Fibroblast of pulmonary artery (primary cell): ENCODE data around the gene IFNL2.
"Not testable (repeated sequence)": the region's sequence is repeated elsewhere in the genome, so short reads cannot be mapped to it uniquely, and the experiment has no call there.

ENCODE experiments used
- DNase-seq: peaks from one replicate; pipeline ENCODE4 v3.0.0-alpha.2; 2010; ENCODE audit warnings: low read depth
- H3K4me3 ChIP-seq: replicated peaks from 2 replicates; pipeline ENCODE4 v1.5.1; 2011; ENCODE audit warnings: low read depth, mild to moderate bottlenecking, control low read depth, low read length, moderate library complexity
- TF ChIP-seq, protein P1 (sequence below): IDR thresholded peaks from 2 replicates; pipeline ENCODE4 v1.5.1; 2011; ENCODE audit warnings: mild to moderate bottlenecking, control low read depth, low read length, inconsistent platforms; ENCODE audit errors: missing control alignments

Gene IFNL2

DNA sequence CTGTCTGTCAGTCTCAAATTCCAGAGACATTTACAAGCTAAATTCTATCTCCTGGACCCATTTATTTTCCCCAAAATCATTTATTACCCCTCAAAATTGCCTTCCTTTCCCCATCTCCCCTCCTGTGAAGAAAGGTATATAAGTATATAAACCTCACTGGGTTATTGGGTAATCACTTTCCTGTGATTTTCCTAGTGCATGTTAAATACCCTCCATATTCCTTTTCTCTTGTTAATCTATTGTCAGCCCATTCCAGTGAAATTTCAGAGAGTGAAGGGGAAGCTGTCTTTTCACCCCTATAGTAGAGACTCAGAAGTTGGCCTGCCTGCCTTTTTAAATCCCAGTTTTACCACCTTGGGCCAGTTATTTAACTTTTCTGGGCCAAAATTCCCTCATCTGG, 37.9 kb downstream of the IFNL2 start:
- no peak for DNase-seq
- no peak overlapping the region for H3K4me3 ChIP-seq
- TF ChIP-seq, protein P1, sequence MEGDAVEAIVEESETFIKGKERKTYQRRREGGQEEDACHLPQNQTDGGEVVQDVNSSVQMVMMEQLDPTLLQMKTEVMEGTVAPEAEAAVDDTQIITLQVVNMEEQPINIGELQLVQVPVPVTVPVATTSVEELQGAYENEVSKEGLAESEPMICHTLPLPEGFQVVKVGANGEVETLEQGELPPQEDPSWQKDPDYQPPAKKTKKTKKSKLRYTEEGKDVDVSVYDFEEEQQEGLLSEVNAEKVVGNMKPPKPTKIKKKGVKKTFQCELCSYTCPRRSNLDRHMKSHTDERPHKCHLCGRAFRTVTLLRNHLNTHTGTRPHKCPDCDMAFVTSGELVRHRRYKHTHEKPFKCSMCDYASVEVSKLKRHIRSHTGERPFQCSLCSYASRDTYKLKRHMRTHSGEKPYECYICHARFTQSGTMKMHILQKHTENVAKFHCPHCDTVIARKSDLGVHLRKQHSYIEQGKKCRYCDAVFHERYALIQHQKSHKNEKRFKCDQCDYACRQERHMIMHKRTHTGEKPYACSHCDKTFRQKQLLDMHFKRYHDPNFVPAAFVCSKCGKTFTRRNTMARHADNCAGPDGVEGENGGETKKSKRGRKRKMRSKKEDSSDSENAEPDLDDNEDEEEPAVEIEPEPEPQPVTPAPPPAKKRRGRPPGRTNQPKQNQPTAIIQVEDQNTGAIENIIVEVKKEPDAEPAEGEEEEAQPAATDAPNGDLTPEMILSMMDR = no peak

DNA sequence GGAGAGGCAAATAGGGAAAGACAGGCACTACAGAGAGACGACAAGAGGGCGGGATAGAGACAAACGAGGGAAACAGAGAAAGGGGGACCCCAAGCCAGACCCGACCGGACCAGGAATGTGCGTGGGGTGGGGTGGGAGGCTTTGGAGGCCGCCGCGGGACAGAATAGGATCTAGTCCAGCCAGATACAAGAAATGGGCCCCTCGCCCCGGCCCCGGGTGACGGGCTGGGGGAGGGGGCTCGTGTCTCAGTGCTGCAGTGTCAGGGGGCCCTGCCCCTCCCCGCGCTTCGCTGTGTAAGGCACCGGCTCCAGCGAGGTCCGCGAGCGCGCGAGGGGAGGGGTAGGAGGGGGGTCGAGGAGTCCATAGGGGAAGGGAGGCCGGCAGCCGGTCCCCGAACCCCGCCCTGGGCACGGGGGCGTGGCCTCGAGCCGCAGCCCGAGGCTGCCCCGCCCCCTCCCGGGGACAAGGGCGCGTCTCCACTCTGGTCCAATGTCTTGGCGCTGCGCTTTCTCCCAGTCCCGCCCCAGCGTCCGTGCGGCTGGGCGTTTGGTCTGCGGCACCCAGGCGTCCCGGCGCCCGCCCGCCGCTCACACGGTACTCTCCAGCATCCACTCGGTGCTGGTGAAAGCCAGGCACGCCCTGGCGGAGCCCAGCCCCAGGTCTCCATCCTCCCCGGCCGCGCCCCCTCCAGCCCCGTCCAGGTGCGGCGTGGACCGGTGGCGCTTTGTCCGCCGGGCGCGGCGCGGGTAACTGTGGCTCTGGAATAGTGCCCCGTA, 39.0 kb downstream of the IFNL2 start:
- no peak overlapping the region for H3K4me3 ChIP-seq
- DNase-seq = no peak
- TF ChIP-seq, protein P1 = no peak

DNA sequence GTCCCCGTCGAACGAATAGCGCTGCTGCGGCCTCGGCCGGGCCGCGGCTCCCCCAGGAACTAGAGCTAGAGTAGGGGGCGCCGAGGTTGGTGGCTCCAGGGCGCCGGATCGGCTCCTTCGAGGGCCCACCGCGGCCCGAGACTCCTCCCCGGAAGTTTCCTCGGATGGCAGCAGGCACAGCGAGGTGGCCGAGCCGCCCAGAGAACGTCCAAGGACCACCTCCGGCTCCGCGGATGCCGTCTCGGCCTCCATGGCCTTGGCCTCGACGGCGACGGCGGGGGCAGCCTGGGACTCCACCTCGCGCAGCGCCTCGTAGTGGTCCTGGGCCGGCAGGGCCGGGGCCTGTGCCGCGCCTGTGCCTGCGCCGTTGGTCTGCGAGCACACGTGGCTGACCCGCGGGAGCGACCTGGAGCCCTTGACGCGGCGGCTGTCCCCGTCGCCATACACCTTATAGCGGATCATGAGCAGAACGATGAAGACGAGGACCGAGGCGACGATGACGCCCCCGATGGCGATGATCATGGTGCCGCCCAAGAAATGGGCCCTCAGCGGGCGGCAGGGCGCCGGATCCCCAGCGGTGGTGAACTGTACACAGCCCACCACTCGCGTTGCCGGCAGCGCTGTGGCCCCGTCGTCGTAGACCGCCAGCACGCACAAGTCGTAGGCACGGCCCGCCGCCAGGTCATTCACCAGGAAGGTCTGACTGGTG, 39.8 kb downstream of the IFNL2 start:
- H3K4me3 ChIP-seq = no peak overlapping the region
- no peak for DNase-seq
- TF ChIP-seq, protein P1 = no peak

DNA sequence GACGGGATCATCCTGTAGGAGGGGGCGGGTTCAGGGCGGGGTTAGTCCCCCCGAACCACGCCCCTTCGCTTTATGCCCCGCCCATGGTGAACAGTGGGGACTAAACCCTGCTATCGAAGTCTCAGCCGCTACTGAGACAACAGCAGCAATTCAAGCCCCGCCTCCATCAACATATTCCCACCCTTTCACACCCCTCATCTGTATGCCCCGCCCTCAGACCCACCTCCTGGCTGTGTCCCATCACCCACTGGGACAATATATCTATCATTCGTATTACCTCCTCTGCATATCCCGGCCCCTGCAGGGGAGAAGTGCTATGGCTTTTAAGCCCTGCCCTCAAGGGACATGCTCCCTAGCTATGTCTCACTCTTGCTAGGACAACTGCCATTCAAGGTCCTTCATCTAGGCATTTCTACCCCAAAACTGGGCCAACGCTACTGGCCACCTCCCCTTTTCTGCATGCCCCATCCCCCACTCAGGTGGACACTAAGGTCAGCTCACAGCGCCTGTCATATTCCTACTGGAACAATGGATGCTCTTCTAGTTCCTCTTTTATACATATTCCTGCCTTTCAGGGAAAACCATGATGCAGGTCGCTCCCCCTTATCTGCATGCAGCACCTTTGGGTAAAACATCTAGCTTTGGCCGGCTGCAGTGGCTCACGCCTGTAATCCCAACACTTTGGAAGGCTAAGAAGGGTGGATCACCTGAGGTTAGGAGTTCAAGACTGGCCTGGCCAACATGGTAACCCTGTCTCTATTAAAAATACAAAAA, 40.5 kb downstream of the IFNL2 start:
- no peak overlapping the region for H3K4me3 ChIP-seq
- DNase-seq = no peak
- TF ChIP-seq, protein P1 = no peak

DNA sequence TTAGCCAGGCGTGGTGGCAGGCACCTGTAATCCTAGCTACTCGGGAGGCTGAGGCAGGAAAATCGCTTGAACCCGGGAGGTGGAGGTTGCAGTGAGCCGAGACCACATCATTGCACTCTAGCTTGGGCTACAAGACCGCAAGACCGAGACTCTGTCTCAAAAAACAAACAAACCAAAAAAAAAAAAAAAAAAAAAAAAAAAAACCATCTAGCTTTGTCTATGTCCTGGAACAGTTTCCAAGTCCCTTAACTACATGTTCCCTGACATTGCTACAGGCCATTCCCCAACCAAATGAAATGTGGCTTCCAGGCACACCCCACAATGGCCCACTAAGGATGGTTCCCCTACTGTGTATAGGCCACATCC, 41.1 kb downstream of the IFNL2 start:
- H3K4me3 ChIP-seq, DNase-seq: not testable (repeated sequence)

DNA sequence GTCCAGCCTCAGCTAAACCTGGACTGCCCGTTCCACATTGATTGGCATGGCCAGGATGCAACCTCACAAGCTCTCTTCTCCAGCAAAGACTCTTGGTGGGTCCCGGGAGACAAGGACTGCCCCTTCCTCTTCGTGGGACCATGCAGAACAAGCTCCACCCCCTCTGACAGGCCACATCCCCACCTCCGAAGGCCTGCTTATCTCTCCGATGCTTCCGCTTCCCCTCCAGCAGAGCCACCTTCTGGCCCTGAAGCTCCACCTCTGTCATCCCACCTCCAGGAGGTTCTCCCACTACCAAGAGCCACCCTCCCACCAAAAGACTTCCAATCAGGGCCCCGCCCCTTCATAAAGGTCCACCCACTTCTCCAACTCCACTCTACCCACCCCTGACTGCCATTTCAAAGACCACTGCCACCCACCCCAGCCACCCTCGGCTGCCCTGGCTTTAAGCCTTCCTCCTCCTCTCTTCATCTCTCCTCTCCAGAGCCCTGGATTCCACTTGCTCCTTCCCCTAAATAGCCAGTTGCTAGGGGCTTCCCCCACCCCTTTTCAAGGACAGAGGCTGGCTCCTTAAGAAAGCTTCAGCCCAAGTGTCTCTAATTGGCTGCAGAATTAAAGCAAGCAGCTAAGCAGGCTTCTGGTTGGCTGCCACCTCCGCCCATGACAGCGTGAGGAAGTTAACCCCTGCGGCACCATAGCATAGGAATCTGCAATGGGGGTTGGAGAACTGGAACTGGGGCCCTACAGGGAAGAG, 42.5 kb downstream of the IFNL2 start:
- DNase-seq = no peak
- TF ChIP-seq, protein P1 = no peak
- no peak overlapping the region for H3K4me3 ChIP-seq
